Liver (tissue), 9 donors: ENCODE results near the gene STX1A. TPM values are rescaled to one million over a fixed set of nuclear protein-coding genes. Genes with fewer than 3 reads are reported as not detected.

Experiments
- DNase-seq: peaks from one replicate; pipeline ENCODE4 v3.0.0-alpha.2; 2017; ENCODE audit warnings: low spot score
- H3K27ac ChIP-seq, 2 donors: one replicate each; pipeline ENCODE4 v1.7.0; 2013; ENCODE audit warnings: inconsistent platforms in 2 of 2, low read length in 2 of 2, control low read depth in 1 of 2, low read depth in 1 of 2, mild to moderate bottlenecking in 1 of 2
- H3K27me3 ChIP-seq, 4 donors: one replicate each; pipeline versions ENCODE4 v1.6.1 to v1.7.0; 2013; ENCODE audit warnings: low read length in 3 of 4, inconsistent platforms in 1 of 4, mild to moderate bottlenecking in 1 of 4, moderate library complexity in 1 of 4; ENCODE audit not compliant: control insufficient read depth in 4 of 4, insufficient read depth in 4 of 4
- H3K36me3 ChIP-seq, 4 donors: one replicate each; pipeline versions ENCODE4 v1.6.1 to v1.7.0; 2013; ENCODE audit warnings: low read length in 3 of 4, mild to moderate bottlenecking in 3 of 4, low read depth in 1 of 4, moderate library complexity in 1 of 4; ENCODE audit not compliant: control insufficient read depth in 4 of 4, insufficient read depth in 3 of 4
- H3K4me1 ChIP-seq, 4 donors: one replicate each; pipeline versions ENCODE4 v1.6.1 to v1.7.0; 2013; ENCODE audit warnings: low read length in 3 of 4, mild to moderate bottlenecking in 3 of 4, moderate library complexity in 1 of 4; ENCODE audit not compliant: control insufficient read depth in 4 of 4, insufficient read depth in 4 of 4
- H3K4me3 ChIP-seq, 3 donors: one replicate each; pipeline versions ENCODE4 v1.6.1 to v1.7.0; 2013; ENCODE audit warnings: low read length in 3 of 3, control low read depth in 1 of 3, low read depth in 1 of 3, mild to moderate bottlenecking in 1 of 3
- H3K9ac ChIP-seq, 2 donors: one replicate each; pipeline ENCODE4 v1.7.0; 2013; ENCODE audit warnings: low read length in 2 of 2, mild to moderate bottlenecking in 2 of 2, moderate library complexity in 2 of 2, control low read depth in 1 of 2, low read depth in 1 of 2
- H3K9me3 ChIP-seq, 4 donors: one replicate each; pipeline versions ENCODE4 v1.6.1 to v1.7.0; 2013; ENCODE audit warnings: low read length in 3 of 4; ENCODE audit not compliant: control insufficient read depth in 4 of 4
- EGR1 ChIP-seq, 2 donors: IDR thresholded peaks; 2 replicates each; pipeline ENCODE4 v1.6.1; 2016 to 2018; ENCODE audit warnings: antibody characterized with exemption in 2 of 2, low read depth in 2 of 2
- FOXA1 ChIP-seq: IDR thresholded peaks from 2 replicates; pipeline ENCODE4 v1.6.1; 2016; ENCODE audit warnings: antibody characterized with exemption
- FOXA2 ChIP-seq: IDR thresholded peaks from 2 replicates; pipeline ENCODE4 v1.6.1; 2016; ENCODE audit warnings: antibody characterized with exemption
- HNF4A ChIP-seq, 2 donors: conservative IDR thresholded peaks; 2 replicates each; pipeline ENCODE4 v1.6.1; 2016; ENCODE audit warnings: antibody characterized with exemption in 2 of 2, mild to moderate bottlenecking in 2 of 2
- HNF4G ChIP-seq: IDR thresholded peaks from 2 replicates; pipeline ENCODE4 v1.6.1; 2016; ENCODE audit warnings: antibody characterized with exemption
- NR2F2 ChIP-seq: IDR thresholded peaks from 2 replicates; pipeline ENCODE4 v1.6.1; 2016; ENCODE audit warnings: antibody characterized with exemption
- RAD21 ChIP-seq, 2 donors: IDR thresholded peaks; 2 replicates each; pipeline ENCODE4 v1.6.1; 2016; ENCODE audit warnings: antibody characterized with exemption in 2 of 2, mild to moderate bottlenecking in 2 of 2
- RXRA ChIP-seq, 2 donors: IDR thresholded peaks; 2 replicates each; pipeline ENCODE4 v1.6.1; 2017 to 2018; ENCODE audit warnings: antibody characterized with exemption in 2 of 2, mild to moderate bottlenecking in 1 of 2
- TAF1 ChIP-seq: conservative IDR thresholded peaks from 2 replicates; pipeline ENCODE4 v1.6.1; 2016; ENCODE audit warnings: antibody characterized with exemption, mild to moderate bottlenecking
- YY1 ChIP-seq: IDR thresholded peaks from 2 replicates; pipeline ENCODE4 v1.6.1; 2016; ENCODE audit warnings: antibody characterized with exemption, mild to moderate bottlenecking
- WGBS: extraction: QIAGEN DNeasy Blood & Tissue Kit; methylation state at CpG from one replicate; pipeline ENCODE4 v1.1.7; 2013; 5-methylcytosine and 5-hydroxymethylcytosine counted together
- polyA plus RNA-seq, 2 donors: library from polyadenylated mRNA; stranded (reverse) in 1 of 2; unstranded in 1 of 2; fragments of 200-250 nt in 1 of 2; fragments of >200 nt in 1 of 2; fragmentation: Nextera tagmentation in 1 of 2; extraction: Ambion mirVana in 1 of 2; gene quantifications; one replicate each; pipeline versions ENCODE4 v1.2.1 to v1.2.3, GENCODE V29; 2013 to 2015
- total RNA-seq, 2 donors: library from RNA; depleted of rRNA; stranded (reverse); fragments of >200 nt; gene quantifications; one replicate each; pipeline ENCODE4 v1.2.3, GENCODE V29; 2014
- TF ChIP-seq, protein P1 (sequence below): IDR thresholded peaks from 2 replicates; pipeline ENCODE4 v1.6.1; 2016; ENCODE audit warnings: antibody characterized with exemption
- TF ChIP-seq, protein P2 (sequence below): IDR thresholded peaks from 2 replicates; pipeline ENCODE4 v1.6.1; 2016; ENCODE audit warnings: antibody characterized with exemption
- TF ChIP-seq, protein P3 (sequence below): IDR thresholded peaks from 2 replicates; pipeline ENCODE4 v1.6.1; 2016; ENCODE audit warnings: antibody characterized with exemption, mild to moderate bottlenecking
- TF ChIP-seq, protein P4 (sequence below): IDR thresholded peaks from 2 replicates; pipeline ENCODE4 v1.6.1; 2016; ENCODE audit warnings: antibody characterized with exemption
- TF ChIP-seq, protein P5 (sequence below): fragments of 150-350 bp; IDR thresholded peaks from 2 replicates; pipeline ENCODE4 v1.5.1; 2017; ENCODE audit warnings: improper control_type of control experiment, low read depth, low read length; ENCODE audit not compliant: missing input control
- donor health status: healthy.
- donor health status: healthy.
- donor health status: healthy.
- donor health status: healthy.
- donor health status: healthy.

STX1A gene
- total and polyA plus RNA-seq, 4 donors, result 0.49 to 1.9 (median 1.1) TPM

DNA sequence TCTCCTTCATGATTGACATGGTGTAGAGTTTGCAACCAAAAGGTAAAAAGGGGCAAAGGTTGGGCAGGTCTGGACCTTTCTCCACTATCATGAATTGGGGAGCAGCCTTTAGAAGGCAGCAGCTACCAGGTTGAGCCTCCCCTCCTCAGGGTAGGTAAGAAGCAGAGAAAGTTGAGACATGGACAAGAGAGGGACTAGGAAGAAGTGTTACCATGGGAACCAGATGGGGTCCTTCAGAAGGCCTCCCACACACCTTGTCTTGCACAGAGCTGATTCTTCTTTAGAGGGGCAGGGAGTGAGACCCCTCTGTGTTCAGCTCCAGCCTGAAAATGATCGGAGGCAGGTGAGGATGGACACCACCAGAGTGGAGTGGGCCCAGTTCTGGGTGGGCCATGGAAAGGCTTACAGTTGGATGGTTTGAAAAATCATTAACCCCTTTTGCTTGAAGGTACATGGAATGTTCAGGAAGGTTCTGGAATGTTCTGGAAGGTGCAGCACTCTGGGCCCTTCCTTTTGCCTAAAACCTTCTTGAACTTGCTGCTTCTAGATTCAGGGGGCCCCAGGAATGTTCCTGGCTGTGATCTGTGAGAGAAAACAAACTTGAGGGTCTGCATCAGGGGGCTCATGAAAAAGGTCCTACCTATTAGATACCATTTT is 44.9 kb downstream of the STX1A start (continued):
- TF ChIP-seq, protein P1, sequence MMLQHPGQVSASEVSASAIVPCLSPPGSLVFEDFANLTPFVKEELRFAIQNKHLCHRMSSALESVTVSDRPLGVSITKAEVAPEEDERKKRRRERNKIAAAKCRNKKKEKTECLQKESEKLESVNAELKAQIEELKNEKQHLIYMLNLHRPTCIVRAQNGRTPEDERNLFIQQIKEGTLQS, result no peak
- TF ChIP-seq RAD21 (IDR thresholded peaks at IDR 0.05), result no peak
- TF ChIP-seq HNF4A (conservative IDR thresholded peaks at IDR 0.05), result no peak
- no peak for TF ChIP-seq EGR1 (IDR thresholded peaks at IDR 0.05; ENCODE audit: low read depth in 2 of 2)
- no peak for TF ChIP-seq TAF1

DNA sequence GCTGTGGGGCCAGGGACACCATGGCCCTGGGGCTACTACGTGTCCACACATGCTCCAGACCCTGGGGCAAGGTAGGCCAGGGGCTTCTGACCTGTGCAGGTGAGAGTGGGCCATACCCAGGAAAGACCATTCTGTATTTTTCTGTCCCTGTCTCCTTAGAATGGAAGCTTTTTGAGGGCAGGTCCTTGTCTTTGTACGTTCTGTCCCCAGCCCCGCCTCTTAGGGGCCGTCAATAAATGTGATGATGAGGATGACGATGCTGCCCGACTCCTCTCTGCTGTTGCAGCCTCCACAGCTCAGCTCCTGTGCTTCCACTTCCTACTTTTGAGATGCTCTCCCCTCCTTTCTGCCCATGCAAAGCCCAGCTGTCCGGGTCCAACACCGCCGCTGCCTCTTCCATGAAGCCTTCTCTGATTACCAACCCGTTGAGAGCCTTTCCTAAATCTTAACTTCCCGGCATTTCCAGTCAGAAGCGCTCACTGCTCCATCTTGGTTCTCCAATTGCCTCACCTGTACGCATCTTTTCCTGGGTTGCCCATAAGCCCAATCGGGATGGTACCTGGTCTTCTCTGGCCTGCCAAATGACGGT is 47.5 kb downstream of the STX1A start:
- Histone ChIP-seq H3K27me3 (no peaks in the 10 kb centered on the region), H3K4me3 (no peak overlapping the region), H3K9ac (no peak overlapping the region), H3K9me3 (no peaks in the 10 kb centered on the region), H3K4me1 (peaks cover 7 to 11% (median 10%) of the 10 kb centered on the region in 4 donors), H3K27ac (no peak overlapping the region), H3K36me3 (no peaks in the 10 kb centered on the region)
- DNase-seq, result no peak
- WGBS, result 96% methylated on average over 15 of the region's 15 CpGs
- TF ChIP-seq RAD21 (IDR thresholded peaks at IDR 0.05) (no peak), FOXA1 (no peak), NR2F2 (no peak), HNF4G (no peak), TAF1 (no peak)
- TF ChIP-seq, protein P2, sequence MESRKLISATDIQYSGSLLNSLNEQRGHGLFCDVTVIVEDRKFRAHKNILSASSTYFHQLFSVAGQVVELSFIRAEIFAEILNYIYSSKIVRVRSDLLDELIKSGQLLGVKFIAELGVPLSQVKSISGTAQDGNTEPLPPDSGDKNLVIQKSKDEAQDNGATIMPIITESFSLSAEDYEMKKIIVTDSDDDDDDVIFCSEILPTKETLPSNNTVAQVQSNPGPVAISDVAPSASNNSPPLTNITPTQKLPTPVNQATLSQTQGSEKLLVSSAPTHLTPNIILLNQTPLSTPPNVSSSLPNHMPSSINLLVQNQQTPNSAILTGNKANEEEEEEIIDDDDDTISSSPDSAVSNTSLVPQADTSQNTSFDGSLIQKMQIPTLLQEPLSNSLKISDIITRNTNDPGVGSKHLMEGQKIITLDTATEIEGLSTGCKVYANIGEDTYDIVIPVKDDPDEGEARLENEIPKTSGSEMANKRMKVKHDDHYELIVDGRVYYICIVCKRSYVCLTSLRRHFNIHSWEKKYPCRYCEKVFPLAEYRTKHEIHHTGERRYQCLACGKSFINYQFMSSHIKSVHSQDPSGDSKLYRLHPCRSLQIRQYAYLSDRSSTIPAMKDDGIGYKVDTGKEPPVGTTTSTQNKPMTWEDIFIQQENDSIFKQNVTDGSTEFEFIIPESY, result no peak
- TF ChIP-seq, protein P1, result no peak
- TF ChIP-seq, protein P3, sequence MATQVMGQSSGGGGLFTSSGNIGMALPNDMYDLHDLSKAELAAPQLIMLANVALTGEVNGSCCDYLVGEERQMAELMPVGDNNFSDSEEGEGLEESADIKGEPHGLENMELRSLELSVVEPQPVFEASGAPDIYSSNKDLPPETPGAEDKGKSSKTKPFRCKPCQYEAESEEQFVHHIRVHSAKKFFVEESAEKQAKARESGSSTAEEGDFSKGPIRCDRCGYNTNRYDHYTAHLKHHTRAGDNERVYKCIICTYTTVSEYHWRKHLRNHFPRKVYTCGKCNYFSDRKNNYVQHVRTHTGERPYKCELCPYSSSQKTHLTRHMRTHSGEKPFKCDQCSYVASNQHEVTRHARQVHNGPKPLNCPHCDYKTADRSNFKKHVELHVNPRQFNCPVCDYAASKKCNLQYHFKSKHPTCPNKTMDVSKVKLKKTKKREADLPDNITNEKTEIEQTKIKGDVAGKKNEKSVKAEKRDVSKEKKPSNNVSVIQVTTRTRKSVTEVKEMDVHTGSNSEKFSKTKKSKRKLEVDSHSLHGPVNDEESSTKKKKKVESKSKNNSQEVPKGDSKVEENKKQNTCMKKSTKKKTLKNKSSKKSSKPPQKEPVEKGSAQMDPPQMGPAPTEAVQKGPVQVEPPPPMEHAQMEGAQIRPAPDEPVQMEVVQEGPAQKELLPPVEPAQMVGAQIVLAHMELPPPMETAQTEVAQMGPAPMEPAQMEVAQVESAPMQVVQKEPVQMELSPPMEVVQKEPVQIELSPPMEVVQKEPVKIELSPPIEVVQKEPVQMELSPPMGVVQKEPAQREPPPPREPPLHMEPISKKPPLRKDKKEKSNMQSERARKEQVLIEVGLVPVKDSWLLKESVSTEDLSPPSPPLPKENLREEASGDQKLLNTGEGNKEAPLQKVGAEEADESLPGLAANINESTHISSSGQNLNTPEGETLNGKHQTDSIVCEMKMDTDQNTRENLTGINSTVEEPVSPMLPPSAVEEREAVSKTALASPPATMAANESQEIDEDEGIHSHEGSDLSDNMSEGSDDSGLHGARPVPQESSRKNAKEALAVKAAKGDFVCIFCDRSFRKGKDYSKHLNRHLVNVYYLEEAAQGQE, result no peak
- TF ChIP-seq, protein P4, sequence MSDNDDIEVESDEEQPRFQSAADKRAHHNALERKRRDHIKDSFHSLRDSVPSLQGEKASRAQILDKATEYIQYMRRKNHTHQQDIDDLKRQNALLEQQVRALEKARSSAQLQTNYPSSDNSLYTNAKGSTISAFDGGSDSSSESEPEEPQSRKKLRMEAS, result no peak

DNA sequence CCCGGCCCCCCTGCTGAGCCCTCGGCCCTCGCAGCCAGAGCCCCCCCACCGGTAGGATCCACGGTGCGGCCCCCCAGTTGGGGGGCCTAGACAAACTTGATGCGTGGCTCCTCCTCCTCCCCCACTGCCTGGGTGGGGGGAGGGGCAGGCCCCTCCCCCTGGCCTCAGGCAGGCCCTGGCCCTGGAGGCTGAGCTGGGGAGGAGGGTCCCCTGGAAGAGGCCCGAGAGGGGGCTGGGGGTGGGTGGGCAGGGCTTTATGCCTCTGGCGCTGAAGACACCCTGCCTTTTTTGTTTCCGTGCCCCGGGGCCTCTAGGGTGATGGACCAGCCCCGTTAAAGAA is 48.2 kb downstream of the STX1A start:
- H3K4me3 ChIP-seq, result no peak overlapping the region
- WGBS, result 68% methylated on average over 12 of the region's 12 CpGs
- H3K27me3 ChIP-seq, result no peaks in the 10 kb centered on the region
- H3K27ac ChIP-seq, result no peak overlapping the region
- H3K36me3 ChIP-seq, result no peaks in the 10 kb centered on the region
- no peaks in the 10 kb centered on the region for H3K9me3 ChIP-seq
- DNase-seq, result no peak
- H3K9ac ChIP-seq, result no peak overlapping the region
- peaks cover 7 to 15% (median 12%) of the 10 kb centered on the region in 4 donors for H3K4me1 ChIP-seq
- TF ChIP-seq, protein P1, result no peak
- TF ChIP-seq TAF1 (no peak), HNF4A (conservative IDR thresholded peaks at IDR 0.05) (no peak), HNF4G (no peak), FOXA2 (no peak), EGR1 (IDR thresholded peaks at IDR 0.05; ENCODE audit: low read depth in 2 of 2) (no peak), YY1 (no peak), NR2F2 (no peak), RXRA (IDR thresholded peaks at IDR 0.05) (no peak)
- TF ChIP-seq, protein P5, sequence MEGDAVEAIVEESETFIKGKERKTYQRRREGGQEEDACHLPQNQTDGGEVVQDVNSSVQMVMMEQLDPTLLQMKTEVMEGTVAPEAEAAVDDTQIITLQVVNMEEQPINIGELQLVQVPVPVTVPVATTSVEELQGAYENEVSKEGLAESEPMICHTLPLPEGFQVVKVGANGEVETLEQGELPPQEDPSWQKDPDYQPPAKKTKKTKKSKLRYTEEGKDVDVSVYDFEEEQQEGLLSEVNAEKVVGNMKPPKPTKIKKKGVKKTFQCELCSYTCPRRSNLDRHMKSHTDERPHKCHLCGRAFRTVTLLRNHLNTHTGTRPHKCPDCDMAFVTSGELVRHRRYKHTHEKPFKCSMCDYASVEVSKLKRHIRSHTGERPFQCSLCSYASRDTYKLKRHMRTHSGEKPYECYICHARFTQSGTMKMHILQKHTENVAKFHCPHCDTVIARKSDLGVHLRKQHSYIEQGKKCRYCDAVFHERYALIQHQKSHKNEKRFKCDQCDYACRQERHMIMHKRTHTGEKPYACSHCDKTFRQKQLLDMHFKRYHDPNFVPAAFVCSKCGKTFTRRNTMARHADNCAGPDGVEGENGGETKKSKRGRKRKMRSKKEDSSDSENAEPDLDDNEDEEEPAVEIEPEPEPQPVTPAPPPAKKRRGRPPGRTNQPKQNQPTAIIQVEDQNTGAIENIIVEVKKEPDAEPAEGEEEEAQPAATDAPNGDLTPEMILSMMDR, result no peak
- TF ChIP-seq, protein P3, result no peak
